GM12874 (cell line): ENCODE data around the gene CITED2.

Experiments used
- TF ChIP-seq, protein P1 (sequence below): IDR thresholded peaks from 2 replicates; pipeline ENCODE4 v1.5.1; 2011; ENCODE audit warnings: low read depth, mild to moderate bottlenecking, control low read depth, low read length, moderate library complexity; ENCODE audit not compliant: insufficient read depth

The CITED2 gene

DNA sequence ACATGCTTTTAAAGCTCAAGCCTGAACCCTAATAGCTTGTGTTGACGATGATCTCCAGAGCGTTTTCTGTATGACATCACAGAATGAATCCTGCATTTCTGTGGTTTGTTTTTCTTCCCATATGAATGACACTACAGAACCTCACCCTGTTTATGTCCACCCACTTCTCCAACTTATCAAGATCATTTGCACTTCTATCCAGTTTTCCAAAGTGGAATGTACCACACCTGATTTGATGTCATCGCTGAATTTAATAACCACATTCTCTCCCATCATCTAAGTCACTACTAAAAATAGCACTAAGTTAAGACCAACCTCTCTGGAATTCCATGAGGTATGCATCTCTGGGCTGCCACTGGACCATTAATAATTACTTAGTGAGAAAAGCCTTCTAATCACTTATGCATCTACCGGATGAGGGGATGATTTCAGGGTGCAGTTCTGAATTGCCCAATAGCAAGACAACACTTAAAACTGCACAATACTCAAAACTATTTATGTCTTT lies 33.3 kb upstream of the CITED2 start:
- TF ChIP-seq, protein P1, sequence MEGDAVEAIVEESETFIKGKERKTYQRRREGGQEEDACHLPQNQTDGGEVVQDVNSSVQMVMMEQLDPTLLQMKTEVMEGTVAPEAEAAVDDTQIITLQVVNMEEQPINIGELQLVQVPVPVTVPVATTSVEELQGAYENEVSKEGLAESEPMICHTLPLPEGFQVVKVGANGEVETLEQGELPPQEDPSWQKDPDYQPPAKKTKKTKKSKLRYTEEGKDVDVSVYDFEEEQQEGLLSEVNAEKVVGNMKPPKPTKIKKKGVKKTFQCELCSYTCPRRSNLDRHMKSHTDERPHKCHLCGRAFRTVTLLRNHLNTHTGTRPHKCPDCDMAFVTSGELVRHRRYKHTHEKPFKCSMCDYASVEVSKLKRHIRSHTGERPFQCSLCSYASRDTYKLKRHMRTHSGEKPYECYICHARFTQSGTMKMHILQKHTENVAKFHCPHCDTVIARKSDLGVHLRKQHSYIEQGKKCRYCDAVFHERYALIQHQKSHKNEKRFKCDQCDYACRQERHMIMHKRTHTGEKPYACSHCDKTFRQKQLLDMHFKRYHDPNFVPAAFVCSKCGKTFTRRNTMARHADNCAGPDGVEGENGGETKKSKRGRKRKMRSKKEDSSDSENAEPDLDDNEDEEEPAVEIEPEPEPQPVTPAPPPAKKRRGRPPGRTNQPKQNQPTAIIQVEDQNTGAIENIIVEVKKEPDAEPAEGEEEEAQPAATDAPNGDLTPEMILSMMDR = no peak

DNA sequence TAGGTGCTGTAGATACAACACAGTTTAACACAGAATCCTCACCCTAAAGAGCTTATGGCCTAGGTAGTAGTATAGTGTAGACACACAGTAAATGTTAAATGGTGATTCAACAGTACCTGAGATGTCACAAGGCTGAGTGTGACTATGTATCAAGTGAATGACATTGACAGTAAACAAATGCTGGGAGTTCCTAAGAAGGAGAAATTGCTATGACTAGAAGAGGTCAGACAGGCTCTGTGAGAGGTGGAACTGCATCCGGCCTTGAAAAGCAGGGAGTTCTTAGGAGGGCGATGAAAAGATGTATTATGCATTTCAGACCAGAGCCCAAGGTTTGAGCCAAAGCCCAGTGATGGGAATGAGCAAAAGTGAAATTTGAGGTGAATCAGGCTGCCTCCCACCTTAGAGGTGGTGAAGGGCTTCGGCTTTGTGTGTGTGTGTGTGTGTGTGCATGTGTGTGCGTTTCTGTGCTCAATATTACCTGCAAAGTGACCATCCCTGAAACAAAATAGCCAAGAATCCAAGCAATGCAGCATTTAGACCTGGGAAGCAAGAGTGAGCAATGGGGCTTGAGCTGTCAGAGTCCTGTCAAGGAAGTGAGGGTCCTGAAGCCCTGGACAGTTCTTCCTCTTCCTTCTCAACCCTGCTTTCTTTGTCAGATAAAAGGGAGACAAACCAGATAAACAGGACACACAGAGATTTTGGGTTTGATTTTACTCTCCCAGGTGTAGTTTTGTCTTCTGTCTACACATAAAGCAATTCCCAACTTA lies 32.3 kb upstream of the CITED2 start:
- TF ChIP-seq, protein P1 = no peak

DNA sequence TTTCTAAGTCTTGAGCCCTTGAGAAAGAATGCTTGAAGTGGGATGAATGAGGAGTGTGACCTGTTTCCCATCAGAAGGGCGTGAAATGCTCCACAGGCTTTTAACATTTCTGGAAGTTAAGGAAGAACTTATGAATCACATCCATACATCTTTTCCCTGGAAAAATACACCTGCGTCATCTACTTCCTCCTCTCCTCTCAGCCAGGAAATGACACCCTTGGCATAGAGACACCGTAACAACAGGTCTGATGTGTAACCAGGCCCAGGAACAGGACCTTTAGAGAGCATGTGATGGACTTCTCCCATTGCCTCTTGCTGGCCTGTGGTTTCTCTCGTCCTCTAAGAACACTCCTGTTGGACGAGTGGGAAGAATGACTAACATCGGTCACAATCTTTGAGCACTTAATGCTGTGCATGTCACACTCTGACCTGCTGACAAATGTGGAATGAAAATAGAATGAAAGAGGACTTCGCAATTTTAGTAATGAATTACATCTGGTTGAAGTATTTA lies 28.5 kb upstream of the CITED2 start:
- TF ChIP-seq, protein P1 = no peak

DNA sequence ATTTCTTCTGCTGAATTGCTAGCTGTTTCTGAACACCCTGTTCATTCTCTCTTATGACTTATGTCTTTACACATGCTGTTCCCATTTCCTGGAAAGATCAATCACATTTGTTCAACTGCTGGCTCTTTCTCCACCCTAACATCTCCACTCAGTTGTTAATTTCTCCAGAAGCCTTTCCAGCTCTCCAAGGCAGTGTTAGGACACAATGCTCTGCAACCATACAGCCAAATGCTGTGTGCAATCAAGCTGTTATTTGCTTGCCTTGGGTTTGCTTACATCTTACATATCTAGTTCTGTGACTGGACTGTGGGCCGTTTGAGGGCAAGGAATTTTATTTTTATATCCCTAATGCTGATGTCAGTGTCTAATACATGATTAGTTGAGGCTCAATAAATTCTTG lies 24.2 kb upstream of the CITED2 start:
- TF ChIP-seq, protein P1 = no peak

DNA sequence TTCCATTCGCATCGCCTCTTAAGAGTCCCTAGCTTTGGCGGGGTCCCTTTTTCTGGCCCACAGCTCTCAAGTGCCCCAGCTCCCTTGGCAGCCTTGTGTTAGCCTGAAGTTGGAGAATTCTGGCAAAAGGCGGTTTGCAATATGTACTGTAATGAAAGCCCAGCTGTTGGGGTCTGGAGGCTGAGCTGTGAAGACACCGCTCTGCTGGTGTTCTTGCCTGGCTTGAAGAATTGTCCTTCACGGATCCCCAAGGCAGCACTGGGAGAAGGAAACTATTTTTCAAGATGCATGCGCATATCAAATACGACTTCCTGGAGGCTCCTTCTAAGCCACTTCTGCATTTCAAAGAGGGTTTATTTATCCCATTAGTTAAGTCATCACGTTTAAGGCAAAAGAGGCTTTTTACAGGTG lies 21.4 kb upstream of the CITED2 start:
- TF ChIP-seq, protein P1 = no peak

DNA sequence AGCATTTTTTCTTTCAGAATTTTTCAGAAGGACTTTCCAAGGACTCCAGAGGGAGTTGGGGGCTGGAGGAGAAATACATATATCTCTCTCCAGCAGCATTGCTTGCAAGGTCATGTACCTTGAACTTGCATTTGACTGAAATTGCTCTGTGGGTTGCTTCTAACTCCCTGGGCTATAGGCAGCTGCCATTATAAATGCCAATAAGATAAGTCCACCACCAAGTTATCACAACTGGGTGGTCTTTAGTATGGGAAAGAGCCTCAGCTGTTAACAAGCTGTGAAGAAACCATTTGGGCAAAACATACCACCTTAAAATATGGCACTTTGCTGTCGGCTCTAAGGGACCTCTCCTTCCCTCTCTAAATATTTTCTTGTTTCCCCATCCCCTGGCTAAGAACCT lies 20.9 kb upstream of the CITED2 start:
- TF ChIP-seq, protein P1 = no peak

DNA sequence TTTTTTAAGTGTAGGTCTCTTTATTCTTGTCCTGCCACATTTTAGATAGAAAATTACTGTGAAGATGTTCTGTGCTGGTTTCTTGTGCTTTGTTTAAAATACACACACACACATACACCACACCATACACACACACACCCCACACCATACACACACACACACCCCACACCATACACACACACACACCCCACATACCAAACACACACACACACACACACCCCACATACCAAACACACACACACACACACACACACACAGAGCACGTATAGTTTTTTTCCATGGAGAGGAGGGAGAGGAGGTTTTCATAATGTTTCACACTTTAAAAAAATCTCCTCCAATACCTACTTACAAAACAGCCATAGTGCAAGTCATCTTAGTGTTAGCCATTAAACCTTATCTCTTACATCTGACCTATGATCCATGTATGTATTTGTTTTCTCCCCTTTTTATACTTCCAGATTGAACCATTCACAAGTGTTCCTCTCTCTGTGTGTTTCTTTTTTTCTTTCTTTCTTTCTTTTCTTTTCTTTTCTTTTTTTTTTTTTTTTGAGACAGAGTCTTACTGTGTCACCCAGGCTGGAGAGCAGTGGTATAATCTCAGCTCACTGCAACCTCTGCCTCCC lies 19.7 kb upstream of the CITED2 start:
- TF ChIP-seq, protein P1 = no peak
